Activated T-cell treated with anti-CD3 and anti-CD28 coated beads for 24 hours (primary cell): ENCODE results near the gene NRL.
"Not testable (repeated sequence)": the region's sequence is repeated elsewhere in the genome, so short reads cannot be mapped to it uniquely, and the experiment has no call there.

Experiments used
- DNase-seq: peaks from one replicate; pipeline ENCODE4 v3.0.0-alpha.2; 2020; ENCODE audit warnings: low read depth

NRL gene

DNA sequence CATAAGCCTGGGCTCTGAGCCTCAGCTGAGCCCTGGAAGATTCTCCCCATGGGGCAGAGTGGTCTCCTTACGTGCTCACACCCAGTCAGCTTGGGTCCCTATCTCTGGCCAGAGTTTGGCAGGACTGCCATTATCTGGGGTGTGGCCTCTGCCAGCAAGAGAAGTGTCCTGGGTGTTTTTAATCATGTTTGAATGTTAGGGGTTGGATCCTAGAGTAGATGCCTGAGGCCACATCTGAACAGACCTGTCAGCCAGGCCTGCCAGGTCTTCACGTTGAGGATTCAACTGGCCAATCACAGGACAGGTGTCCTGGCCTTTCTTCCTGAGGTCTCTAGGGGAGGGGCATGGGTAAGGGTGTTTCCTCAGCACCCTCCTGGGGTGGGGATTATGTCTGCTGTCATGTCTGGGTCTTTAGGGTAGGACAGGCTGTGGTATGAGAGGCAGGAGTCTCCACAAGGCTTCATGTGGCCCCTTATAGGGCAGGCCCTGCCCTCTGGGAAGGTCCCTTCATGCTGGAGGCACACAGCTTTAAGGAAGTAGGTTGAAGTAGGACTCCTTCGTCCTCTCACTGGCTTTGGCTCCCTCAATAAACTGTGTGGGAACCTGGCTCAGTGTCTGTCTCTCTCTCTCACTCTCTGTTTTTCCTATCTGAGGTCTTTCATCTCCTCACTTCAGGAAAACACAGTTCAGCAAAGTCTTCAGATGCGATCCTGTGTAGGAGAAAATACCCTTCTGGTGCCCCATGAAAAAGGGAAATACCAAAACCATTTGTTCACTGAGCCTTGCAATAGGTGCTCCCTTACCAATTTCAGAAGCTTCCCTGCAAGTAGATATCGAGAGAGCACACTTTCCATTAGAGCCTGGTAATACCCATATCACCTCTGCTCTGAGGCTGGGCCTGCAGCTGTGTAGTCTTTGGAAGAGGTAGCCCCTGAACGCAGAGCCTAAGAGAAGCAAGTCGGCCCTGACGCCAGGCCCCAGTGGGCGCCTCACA is 9.0 kb upstream of the NRL start:
- DNase-seq = no peak

DNA sequence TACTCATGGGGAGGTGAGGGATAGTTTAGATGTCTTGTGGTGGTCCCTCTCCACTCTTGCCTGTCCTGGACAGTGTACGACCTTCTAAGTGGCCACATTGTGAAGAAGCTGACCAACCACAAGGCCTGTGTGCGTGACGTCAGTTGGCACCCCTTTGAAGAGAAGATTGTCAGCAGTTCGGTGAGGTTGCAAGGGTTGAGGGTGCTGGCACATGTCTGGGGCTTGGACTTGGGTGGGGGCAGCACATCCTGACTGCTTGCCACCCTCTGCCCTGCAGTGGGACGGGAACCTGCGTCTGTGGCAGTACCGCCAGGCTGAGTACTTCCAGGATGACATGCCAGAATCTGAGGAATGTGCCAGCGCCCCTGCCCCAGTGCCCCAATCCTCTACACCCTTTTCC is 8.1 kb upstream of the NRL start:
- DNase-seq = no peak

DNA sequence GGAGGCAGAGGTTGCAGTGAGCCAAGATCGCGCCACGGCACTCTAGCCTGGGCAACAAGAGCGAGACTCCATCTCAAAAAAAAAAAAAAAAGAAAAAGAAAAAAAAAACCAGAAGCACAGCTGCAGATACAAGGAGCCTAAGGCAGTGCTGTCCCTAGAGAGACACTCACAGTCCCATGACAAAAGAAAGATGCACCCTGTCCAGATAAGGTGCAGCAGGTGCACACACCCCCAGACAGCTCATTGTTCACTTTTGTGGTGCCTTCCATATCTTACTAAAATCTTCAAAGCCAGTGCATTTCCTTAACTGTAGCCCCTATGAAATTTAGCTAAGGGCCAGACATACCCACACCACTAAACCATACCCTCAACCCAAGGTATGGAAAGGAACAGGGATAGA is 7.7 kb upstream of the NRL start:
- no peak for DNase-seq

DNA sequence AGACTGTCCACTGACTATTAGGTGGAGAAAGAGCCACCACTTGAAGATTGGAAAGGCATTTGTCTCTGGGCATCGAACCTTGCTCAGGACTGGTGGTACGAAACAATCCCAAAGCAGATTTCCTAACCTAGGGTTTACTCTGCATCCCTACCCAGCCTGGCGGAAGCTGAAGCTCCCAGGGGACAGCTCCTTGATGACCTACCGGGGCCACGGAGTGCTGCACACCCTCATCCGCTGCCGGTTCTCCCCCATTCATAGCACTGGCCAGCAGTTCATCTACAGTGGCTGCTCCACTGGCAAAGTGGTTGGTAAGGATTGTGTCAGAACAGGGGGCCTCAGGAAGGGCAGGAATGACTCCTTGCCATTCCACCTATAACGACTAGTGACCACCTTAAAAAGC is 6.5 kb upstream of the NRL start:
- no peak for DNase-seq

DNA sequence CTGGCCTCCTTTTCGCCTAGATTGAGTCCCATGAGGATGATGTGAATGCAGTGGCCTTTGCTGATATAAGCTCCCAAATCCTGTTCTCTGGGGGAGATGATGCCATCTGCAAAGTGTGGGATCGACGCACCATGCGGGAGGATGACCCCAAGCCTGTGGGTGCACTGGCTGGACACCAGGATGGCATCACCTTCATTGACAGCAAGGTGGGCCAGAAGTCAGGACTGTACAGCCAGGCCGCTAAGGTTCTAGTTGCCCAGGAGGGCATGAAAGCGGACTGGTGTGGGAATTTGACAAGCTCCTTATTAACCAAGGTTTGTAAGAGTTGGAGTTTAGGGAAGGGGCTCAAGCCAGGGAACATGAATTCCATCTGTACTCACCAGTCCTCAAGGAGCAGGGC is 4.9 kb upstream of the NRL start:
- no peak for DNase-seq

DNA sequence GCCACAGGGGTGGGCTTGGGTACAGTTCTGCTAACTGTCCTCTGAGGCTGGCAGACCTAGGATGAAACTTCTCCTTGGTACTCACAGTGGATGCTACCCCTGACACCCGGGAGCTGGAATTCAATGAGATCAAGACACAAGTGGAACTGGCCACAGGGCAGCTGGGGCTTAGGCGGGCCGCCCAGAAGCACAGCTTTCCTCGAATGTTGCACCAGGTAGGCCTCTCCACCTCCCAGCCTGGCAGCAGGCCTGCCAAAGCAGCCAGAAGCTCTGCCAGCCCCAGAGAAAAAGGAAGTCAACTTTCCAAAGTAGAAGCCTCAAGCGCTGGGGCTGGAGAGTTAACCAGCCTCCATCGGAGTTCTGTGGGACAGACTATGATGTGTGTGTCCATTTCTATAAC is 2.4 kb upstream of the NRL start:
- no peak for DNase-seq

DNA sequence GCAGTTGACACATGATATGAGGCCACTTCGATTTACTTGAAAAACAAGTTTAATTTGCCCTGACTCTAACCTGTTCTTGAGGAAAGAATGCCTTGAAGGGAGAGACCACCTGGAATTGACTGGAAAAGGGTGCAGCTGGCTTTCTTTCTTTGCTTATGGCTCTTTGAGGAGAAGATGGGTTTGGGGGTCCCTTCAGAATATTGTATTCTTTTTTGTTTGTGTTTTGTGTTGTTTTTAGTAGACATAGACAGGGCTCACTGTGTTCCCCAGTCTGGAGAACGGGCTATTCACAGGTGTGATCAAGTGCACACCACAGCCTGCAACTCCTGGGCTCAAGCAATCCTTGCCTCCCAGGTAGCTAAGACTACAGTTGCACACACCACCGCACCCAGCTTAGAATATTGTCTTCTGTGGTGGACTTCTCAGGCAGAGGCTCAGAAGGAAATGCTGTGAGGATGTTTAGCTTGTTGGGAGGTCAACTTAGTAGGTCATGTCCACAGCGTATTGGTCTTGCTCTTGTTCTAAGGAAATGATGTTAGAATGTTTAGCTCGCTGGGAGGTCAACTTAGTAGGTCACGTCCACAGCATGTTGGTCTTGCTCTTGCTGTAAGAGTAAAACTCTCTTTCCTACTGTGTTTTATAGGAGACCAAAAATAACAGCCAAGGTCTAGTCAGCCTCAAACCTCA is 1.5 kb upstream of the NRL start:
- no peak for DNase-seq

DNA sequence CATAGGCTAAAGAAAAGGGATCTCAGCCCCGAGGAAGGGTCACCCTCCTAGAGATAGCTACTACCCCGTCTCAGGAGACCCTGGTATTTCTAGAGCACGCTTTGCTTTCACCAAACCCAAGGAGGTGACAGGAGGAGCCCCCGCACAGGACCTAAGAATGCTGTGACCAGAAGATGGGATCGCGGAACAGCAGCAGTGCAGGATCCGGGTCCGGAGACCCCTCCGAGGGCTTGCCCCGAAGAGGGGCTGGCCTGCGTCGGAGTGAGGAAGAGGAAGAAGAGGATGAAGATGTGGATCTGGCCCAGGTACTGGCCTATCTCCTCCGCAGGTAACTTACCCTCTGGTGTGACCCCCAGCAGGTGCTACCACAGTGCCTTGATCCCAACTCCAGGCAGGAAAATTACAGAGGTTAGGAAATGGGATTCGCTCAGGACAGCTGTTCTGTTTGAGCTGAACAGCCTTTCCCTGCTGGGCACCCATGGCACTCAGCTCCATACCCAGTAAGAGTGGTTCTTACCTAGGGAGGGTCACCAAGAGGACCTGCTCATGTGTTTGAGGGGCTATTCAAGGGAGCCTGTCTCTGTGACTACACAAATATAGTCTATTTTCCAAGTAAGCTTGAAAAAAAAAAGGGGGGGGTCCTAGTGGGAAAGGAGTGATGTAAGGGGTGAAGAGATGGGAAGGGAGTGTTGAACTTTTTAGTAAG is 826 bp upstream of the NRL start:
- no peak for DNase-seq

DNA sequence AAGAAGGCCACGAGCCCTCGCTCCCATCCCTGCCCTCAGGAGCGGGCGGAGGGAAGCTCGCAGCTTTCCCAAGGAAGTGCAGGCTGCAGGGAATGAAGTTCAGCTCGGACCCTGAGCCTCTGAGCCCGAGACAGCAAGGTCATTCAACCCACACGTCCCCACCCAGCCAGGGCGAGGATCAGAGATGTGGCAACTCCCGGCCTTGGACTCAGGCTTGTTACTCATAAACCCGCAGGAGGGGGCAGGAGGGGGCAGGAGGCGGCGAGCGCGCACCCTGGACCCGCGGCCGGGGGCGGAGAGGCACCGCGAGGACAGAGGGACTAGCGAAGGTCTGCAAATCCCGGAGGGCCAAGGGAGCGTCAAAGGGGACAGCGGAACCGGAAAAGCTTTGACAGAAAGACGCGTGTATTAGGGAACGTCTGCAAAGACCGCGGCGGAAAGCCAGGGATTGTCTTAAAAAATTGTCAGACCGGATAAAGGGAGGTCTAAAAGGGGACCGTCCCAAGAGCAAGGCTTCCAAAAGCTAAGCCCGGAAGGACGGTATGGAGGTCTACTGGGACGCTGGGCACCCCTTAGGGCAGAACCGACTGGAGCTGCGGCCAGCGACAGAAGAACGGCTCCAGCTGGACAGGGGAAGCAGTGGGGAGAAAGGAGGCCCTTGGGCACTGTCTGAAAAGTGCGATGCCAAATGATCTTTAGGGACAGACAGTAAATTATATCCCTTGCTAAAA is 783 bp downstream of the NRL start:
- DNase-seq = peak; percentile 73

DNA sequence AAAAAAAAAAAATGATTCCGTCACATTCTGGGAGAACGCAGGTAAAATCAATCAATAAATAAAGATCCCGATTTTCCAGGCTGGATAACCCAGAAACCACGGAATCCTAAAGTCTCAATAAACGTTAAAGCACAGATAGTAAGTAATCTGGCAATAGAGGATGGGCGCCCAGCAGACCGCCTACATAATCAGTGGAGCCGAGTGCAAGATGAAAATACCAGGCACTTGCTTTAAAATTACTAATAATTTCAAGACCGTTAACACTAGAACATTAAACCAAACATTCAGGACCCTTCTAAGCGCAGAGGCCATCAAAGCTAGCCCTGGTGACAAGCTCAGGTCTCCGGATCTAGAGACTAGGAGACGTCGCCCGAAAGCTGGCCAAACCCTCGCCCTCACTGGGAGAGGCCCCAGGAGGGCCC is 1.4 kb downstream of the NRL start:
- DNase-seq = no peak

DNA sequence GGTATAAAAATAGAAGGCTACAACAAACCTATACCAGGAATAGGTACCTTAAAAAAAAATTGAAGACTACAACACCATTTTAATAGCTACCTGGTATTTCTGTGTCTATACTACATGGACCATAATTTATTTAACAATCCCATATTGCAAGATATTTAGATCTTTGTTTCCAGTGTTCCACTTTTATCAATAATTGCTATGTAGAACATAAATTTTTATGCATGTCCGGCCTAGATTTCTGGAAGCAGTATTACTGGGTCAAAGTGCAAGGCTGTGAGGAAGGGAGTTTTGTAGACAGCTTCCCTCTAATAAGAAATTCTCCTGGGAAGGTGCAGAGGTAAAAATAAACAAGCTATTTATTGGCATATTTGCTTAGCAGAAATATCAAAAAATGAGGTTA is 4.2 kb downstream of the NRL start:
- DNase-seq = no peak

DNA sequence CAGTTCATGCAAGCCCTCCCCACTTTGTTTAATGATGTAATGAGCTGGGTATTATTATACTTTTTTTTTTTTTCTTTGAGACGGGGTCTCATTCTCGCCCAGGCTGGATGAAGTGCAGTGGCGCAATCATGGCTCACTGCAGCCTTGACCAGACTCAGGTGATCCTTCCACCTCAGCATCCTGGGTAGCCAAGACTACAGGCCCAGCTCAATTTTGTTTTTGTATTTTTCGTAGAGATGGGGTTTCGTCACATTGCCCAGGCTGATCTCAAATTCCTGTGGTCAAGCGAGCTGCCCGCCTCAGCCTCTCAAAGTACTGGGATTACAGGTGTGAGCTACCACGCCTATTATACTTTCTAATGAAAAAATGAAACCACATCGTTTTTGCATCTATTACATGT is 4.7 kb downstream of the NRL start:
- no peak for DNase-seq

DNA sequence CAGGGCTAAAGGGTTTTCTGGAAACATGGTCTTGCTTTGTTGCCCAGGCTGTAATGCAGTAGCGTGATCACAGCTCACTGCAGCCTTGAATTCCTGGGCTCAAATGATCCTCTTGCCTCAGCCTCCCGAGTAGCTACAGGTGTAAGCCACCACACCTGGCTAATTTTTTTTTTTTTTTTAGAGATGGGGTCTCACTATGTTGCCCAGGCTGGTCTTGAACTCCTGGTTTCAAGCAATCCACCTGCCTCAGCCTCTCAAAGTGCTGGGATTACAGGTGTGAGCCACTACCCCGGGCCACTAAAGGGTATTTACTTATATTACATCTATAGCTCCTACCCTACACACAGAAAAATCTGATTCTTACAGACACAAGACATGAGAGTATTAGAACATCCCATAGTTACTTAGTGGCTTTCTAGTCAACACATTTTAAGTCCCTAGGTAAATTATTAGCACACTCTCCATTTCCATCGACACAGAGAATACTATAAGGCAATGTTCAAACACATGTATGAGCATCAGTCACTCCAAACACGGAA is 6.3 kb downstream of the NRL start:
- DNase-seq = no peak

DNA sequence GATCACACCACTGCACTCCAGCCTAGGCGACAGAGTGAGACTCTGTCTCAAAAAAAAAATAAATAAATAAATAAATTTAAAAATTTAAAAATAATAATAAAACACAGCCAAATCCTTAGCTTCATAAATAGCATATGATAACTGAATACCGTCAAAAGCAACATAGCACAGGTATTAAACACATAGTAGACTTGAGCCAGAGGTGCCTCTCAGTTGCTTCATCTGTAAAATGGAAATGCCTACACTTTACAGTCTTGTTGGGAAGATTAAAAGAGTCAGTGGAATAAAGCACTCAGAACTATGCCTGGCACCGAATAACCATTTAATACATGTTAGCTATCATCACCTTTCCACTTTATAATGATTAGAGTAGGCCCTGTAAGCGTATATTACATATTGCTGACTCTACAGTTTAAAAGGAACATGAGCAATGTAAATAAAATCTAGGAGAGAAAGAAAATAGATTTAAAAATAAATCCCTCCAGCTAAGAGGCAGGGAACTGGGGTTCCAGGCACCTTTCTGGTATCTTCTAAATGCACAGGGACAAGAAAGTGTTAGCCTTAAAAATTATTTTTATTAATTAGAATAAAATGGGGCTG is 8.0 kb downstream of the NRL start:
- DNase-seq = no peak

DNA sequence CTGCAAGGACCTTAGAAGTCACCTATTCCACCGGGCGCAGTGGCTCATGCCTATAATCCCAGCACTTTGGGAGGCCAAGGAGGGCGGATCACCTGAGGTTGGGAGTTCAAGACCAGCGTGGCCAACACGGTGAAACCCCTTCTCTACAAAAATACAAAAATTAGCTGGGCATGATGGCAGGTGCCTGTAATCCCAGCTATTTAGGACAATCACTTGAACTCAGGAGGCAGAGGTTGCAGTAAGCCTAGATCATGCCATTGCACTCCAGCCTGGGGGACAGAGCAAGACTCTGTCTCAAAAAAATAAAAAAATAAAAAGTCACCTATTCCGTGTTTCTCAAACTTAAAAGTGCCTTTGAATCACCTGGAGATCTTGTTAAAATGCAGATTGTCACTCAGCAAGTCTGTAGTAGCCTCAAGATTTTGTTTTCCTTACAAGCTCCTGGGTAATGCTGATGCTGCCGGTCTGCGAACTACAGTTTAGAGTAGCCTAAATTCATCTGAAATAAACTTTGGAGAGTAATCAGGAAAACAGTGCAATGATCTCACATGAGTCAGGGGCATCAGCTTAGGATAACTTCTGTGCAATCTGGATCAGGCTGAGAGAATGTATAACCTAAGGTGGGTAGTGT is 9.0 kb downstream of the NRL start:
- DNase-seq = not testable (repeated sequence)

DNA sequence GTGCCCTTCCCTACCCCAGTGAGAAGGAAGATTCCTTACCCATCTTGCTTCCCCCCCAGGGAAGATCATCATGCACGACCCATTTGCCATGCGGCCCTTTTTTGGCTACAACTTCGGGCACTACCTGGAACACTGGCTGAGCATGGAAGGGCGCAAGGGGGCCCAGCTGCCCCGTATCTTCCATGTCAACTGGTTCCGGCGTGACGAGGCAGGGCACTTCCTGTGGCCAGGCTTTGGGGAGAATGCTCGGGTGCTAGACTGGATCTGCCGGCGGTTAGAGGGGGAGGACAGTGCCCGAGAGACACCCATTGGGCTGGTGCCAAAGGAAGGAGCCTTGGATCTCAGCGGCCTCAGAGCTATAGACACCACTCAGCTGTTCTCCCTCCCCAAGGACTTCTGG is 11.3 kb downstream of the NRL start:
- no peak for DNase-seq

DNA sequence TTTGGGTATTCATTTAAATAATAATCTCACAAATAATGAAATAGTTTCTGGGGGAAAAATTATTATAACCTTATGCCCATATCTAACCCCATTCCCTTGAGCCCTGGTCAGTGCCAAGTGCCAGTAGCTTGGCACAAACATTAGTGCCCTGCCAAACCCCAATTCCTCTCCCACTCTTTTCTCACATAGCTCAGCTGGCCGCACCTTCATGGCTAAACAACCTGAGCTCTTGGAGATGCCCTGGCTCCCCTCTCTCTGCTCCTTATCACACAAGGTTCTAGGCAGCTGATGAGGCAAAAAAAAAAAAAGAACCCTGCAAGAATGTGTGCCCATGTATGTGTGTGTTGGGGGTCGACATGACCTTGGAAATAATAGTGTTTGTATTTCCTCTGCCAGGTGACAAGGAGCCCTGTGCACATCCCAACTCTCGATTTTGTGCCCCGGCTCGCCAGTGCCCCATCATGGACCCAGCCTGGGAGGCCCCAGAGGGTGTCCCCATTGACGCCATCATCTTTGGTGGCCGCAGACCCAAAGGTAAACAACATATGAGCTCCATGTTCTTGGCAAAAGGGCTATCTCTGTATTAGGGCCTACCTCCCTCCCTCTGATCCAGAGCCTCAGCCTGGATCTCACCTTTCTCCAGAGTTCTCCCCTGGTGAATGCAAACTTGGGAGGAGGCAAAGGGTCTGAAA is 12.2 kb downstream of the NRL start:
- no peak for DNase-seq

DNA sequence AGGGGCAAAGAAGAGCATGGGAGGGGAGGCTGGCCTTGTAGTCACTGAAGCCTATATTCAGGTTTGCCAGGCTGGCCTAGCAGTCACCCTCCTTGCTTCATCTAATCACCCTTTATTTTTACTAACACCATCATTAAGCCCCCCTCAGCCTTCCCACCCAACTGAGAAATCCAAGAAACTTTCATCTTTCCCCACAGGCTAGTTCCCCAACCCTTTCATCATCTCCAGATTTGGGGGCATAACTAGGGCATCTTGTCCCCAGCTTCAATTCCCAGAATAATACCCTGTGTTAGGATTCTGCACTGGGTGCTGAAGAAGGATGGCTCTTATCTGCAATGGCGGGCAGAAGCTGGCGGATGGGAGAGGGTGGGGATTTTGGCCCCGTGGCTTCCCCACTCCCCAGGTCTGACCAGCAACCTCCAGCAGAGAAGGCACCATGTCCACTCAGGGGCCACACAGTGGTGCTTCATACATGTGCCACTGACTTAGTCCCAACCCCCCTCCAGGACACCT is 13.7 kb downstream of the NRL start:
- DNase-seq = no peak

DNA sequence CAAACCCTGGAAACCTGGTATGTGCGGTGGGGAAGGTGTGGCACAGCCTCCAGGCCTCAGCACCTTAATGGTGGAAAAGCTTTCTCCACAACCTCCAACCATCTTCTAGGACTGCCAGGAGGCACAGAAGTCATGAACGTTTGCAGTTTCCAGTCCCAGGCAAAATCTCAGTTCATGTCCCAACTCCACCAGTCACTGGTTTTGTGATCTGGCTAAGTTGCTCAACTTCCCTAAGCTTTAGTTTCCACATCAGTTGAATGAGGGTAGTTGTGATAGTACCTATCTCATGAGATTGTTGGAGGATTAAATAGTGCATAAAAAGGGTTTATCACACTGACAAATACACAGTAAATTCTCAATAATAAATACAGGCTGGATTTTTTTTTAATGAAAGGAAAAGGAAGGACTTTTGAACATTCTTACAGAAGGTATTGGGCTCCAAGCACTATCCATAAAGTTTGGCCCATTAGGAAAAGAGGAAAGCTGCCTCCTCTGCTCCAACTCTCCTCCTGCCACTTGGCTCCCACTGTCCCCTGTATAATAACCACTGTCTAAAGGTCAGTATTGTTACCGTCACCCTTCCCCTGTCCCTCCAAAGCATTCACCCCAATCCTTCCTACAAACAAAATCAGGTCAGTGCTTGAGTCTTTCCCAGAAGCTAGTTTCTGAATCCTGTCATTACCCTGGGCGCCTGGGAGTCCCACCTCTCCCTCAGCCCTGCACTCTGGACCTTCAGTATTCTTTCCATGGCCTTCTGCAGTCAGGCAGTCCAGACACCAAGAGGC is 14.4 kb downstream of the NRL start:
- no peak for DNase-seq
